Endothelial cell of umbilical vein (primary cell): ENCODE results near the gene NAV2. TPM values are rescaled to one million over a fixed set of nuclear protein-coding genes. Genes with fewer than 3 reads are reported as not detected.

Experiments
- BruUV-seq: library from RNA; stranded (reverse); fragments of 400-500 nt; replicated peaks from 2 replicates; lab custom pipeline; 2021; lab: Mats Ljungman, UMichigan
- CTCF ChIA-PET: fragments of 300-600, 350-600 bp; sonication (Branson Sonifier 250); formaldehyde crosslinking; loops from one replicate; lab custom pipeline; 2021; ENCODE audit warnings: antibody characterized with exemption, inconsistent platforms; lab: Charles Lee
- POLR2A ChIA-PET: fragments of 300-600, 350-600 bp; sonication (Branson Sonifier 250); formaldehyde crosslinking; loops from one replicate; lab custom pipeline; 2021; ENCODE audit warnings: antibody characterized with exemption, inconsistent platforms; lab: Charles Lee
- DNase-seq: peaks from one replicate; pipeline ENCODE4 v3.0.0-alpha.2; 2011; ENCODE audit warnings: low read depth, low spot score
- FAIRE-seq: peaks from 2 replicates; lab custom pipeline; 2011; peaks lifted over from hg19 to GRCh38; lab: Jason Lieb, UNC
- H2AFZ ChIP-seq: 2 replicates; pipeline ENCODE4 v1.6.0; 2012; ENCODE audit warnings: low read depth, low read length, control low read depth, inconsistent platforms
- H3K27ac ChIP-seq: 2 replicates; pipeline ENCODE4 v1.5.1; 2011; ENCODE audit warnings: low read depth, mild to moderate bottlenecking, control low read depth, low read length, moderate library complexity; ENCODE audit not compliant: insufficient read depth
- H3K27me3 ChIP-seq, 2 experiments: 2 replicates each; pipeline versions ENCODE4 v1.6.0 to v1.6.1; 2011; ENCODE audit warnings: low read length in 2 of 2, mixed read lengths in 1 of 2; ENCODE audit not compliant: control insufficient read depth in 2 of 2, insufficient read depth in 2 of 2
- H3K36me3 ChIP-seq, 2 experiments: 2 replicates in 1 of 2; 3 replicates in 1 of 2; pipeline ENCODE4 v1.5.1; 2011; ENCODE audit warnings: low read length in 2 of 2, mild to moderate bottlenecking in 1 of 2, moderate library complexity in 1 of 2; ENCODE audit not compliant: control insufficient read depth in 2 of 2, insufficient read depth in 2 of 2; ENCODE audit errors: extremely low read depth in 1 of 2
- H3K4me1 ChIP-seq: 3 replicates; pipeline ENCODE4 v1.5.1; 2011; ENCODE audit warnings: mild to moderate bottlenecking, low read length; ENCODE audit not compliant: control insufficient read depth, insufficient read depth; ENCODE audit errors: extremely low read depth
- H3K4me2 ChIP-seq: 2 replicates; pipeline ENCODE4 v1.6.1; 2011; ENCODE audit warnings: low read length, control low read depth, mixed read lengths; ENCODE audit not compliant: insufficient read depth
- H3K4me3 ChIP-seq, 3 experiments: fragments of 200-600 bp in 1 of 3; sonication (generic), shearing (Covaris generic) in 1 of 3; replicated peaks in 1 of 3; 2 replicates each; pipeline ENCODE4 v1.5.1; 2011 to 2016; ENCODE audit warnings: control low read depth in 3 of 3, low read length in 3 of 3, mild to moderate bottlenecking in 2 of 3, inconsistent platforms in 1 of 3, low read depth in 1 of 3, moderate library complexity in 1 of 3; ENCODE audit not compliant: insufficient read depth in 1 of 3
- H3K79me2 ChIP-seq: 2 replicates; pipeline ENCODE4 v1.6.0; 2012; ENCODE audit warnings: low read length, inconsistent platforms; ENCODE audit not compliant: control insufficient read depth, insufficient read depth
- H3K9ac ChIP-seq: replicated peaks from 2 replicates; pipeline ENCODE3; 2011; ENCODE audit warnings: low read length, control low read depth; ENCODE audit not compliant: insufficient read depth; ENCODE audit errors: extremely low read depth
- H3K9me1 ChIP-seq: replicated peaks from 3 replicates; pipeline ENCODE4 v1.6.0; 2011; ENCODE audit warnings: mild to moderate bottlenecking, low read length; ENCODE audit not compliant: control insufficient read depth, insufficient read depth; ENCODE audit errors: extremely low read depth
- H3K9me3 ChIP-seq: replicated peaks from 2 replicates; pipeline ENCODE4 v1.5.1; 2012; ENCODE audit warnings: low read length, inconsistent platforms; ENCODE audit not compliant: control insufficient read depth, insufficient read depth
- H4K20me1 ChIP-seq: replicated peaks from 2 replicates; pipeline ENCODE3; 2011; ENCODE audit warnings: mild to moderate bottlenecking, low read length; ENCODE audit not compliant: control insufficient read depth, insufficient read depth; ENCODE audit errors: extremely low read depth
- EZH2 ChIP-seq: IDR thresholded peaks from 2 replicates; pipeline ENCODE4 v1.6.1; 2012; ENCODE audit warnings: borderline replicate concordance, low read depth, mild to moderate bottlenecking, moderate library complexity, low read length, inconsistent platforms; ENCODE audit not compliant: severe bottlenecking
- FOS ChIP-seq: IDR thresholded peaks from 2 replicates; pipeline ENCODE4 v1.6.1; 2011; ENCODE audit warnings: mild to moderate bottlenecking, low read length, moderate library complexity, borderline replicate concordance; ENCODE audit not compliant: insufficient read depth
- GATA2 ChIP-seq: IDR thresholded peaks from 2 replicates; pipeline ENCODE4 v1.7.0; 2011; ENCODE audit warnings: low read depth, mild to moderate bottlenecking, moderate library complexity, mixed read lengths, low read length; ENCODE audit not compliant: insufficient read length, insufficient read depth
- JUN ChIP-seq: IDR thresholded peaks from 2 replicates; pipeline ENCODE4 v1.6.1; 2011; ENCODE audit warnings: borderline replicate concordance, low read depth; ENCODE audit not compliant: insufficient read length, insufficient read depth
- MYC ChIP-seq: IDR thresholded peaks from one replicate; pipeline ENCODE4 v1.6.1; 2011; ENCODE audit warnings: mild to moderate bottlenecking, low read depth, low read length
- POLR2A ChIP-seq: IDR thresholded peaks from 2 replicates; pipeline ENCODE4 v1.6.1; 2012; ENCODE audit warnings: low read depth, mild to moderate bottlenecking, control low read depth, low read length
- POLR2AphosphoS5 ChIP-seq: IDR thresholded peaks from 2 replicates; pipeline ENCODE4 v1.6.1; 2012; ENCODE audit warnings: low read depth, mild to moderate bottlenecking, control low read depth, low read length, moderate library complexity; ENCODE audit not compliant: insufficient read depth
- dilution Hi-C: fragments of 300-500 bp; cut with MboI; formaldehyde crosslinking; loops from one replicate; pipeline ENCODE4 v1.15.0; 2019; ENCODE audit warnings: low sequenced_read_pairs; ENCODE audit not compliant: extremely low pct_ligation_motif_present
- intact Hi-C: fragments of 100-400 bp; cut with micrococcal nuclease; formaldehyde crosslinking; loops from one replicate; pipeline ENCODE4 v1.10.0; 2022
- polyA plus RNA-seq, 4 experiments: library from polyadenylated mRNA; depleted of rRNA in 3 of 4; stranded (reverse) in 3 of 4; unstranded in 1 of 4; fragments of >200 nt; gene quantifications; 2 replicates each; pipeline versions ENCODE4 v1.2.1 to v1.2.3, GENCODE V29; 2011 to 2012; ENCODE audit warnings: missing spikeins in 1 of 4
- total RNA-seq: library from RNA; stranded (reverse); gene quantifications from 2 replicates; pipeline ENCODE4 v1.2.3, GENCODE V29; 2021
- TF ChIP-seq, protein P1 (sequence below), 2 donors: IDR thresholded peaks; 1 replicate in 1 of 2; 2 replicates in 1 of 2; pipeline ENCODE4 v1.5.1; 2011; ENCODE audit warnings: low read length in 2 of 2, mild to moderate bottlenecking in 2 of 2, moderate library complexity in 2 of 2, control low read depth in 1 of 2, inconsistent platforms in 1 of 2, low read depth in 1 of 2; ENCODE audit not compliant: insufficient read depth in 1 of 2; ENCODE audit errors: extremely low read depth in 1 of 2
- TF ChIP-seq, protein P2 (sequence below): IDR thresholded peaks from 2 replicates; pipeline ENCODE4 v1.6.1; 2011; ENCODE audit not compliant: insufficient read depth, insufficient read length

Gene NAV2
- total and polyA plus RNA-seq, 2 donors (not counting 3 experiments of a cell fraction or from before 2014, with no cell fraction given), result 10.9 to 68.0 TPM

DNA sequence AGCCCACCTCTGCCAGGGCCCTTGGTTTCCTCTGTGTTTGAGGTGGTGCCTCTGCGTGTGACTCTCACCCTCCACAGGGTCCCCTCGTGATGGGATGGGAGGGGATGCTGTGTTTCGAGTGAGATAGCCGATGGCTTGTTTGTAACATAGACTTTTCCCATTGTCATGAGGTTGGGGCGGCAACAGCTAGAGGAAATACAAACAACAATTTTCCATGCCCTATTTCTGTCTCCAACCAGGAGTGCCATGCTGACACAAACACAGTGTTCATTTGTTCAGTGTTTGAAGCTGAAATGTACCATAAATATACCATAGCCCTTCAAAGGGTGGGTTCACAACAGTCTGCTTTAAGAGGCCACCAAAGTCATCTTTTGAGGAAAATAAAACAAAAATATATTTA lies 19.5 kb upstream of the NAV2 start:
- no TSS peak for BruUV-seq
- POLR2A ChIA-PET, result no interaction called here
- Histone ChIP-seq H3K27ac (no peak overlapping the region), H3K9me1 (no peaks in the 10 kb centered on the region), H3K79me2 (no peaks in the 10 kb centered on the region), H3K4me1 (no peaks in the 10 kb centered on the region), H2AFZ (no peak overlapping the region), H3K4me3 (no peak overlapping the region), H3K27me3 (no peaks in the 10 kb centered on the region), H3K36me3 (no peaks in the 10 kb centered on the region), H3K9ac (no peak overlapping the region), H3K9me3 (no peaks in the 10 kb centered on the region), H3K4me2 (no peak overlapping the region), H4K20me1 (no peaks in the 10 kb centered on the region)
- TF ChIP-seq JUN (no peak), FOS (no peak), POLR2AphosphoS5 (no peak), GATA2 (no peak), POLR2A (no peak), MYC (no peak), EZH2 (no peak)
- TF ChIP-seq, protein P1, sequence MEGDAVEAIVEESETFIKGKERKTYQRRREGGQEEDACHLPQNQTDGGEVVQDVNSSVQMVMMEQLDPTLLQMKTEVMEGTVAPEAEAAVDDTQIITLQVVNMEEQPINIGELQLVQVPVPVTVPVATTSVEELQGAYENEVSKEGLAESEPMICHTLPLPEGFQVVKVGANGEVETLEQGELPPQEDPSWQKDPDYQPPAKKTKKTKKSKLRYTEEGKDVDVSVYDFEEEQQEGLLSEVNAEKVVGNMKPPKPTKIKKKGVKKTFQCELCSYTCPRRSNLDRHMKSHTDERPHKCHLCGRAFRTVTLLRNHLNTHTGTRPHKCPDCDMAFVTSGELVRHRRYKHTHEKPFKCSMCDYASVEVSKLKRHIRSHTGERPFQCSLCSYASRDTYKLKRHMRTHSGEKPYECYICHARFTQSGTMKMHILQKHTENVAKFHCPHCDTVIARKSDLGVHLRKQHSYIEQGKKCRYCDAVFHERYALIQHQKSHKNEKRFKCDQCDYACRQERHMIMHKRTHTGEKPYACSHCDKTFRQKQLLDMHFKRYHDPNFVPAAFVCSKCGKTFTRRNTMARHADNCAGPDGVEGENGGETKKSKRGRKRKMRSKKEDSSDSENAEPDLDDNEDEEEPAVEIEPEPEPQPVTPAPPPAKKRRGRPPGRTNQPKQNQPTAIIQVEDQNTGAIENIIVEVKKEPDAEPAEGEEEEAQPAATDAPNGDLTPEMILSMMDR (IDR thresholded peaks at IDR 0.05; ENCODE audit: extremely low read depth in 1 of 2, insufficient read depth in 1 of 2, low read depth in 1 of 2, low read length in 2 of 2), result no peak
- TF ChIP-seq, protein P2, sequence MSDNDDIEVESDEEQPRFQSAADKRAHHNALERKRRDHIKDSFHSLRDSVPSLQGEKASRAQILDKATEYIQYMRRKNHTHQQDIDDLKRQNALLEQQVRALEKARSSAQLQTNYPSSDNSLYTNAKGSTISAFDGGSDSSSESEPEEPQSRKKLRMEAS, result no peak
- no peak for FAIRE-seq
- dilution Hi-C loops (no loop called here), intact Hi-C loops (no loop called here)
- DNase-seq, result no peak
- CTCF ChIA-PET, result interaction anchor here (0.8 to 1.4 kb wide), 2 partner anchors 10 kb away, joined by 3 to 8 read pairs; no protein-coding TSS in a partner anchor
